Loucy (cell line): Measurements from ENCODE around the gene CYTIP.

Experiments used
- EZH2phosphoT487 ChIP-seq: fragments of 200-600 bp; IDR thresholded peaks from 2 replicates; pipeline ENCODE4 v1.6.1; 2018; ENCODE audit warnings: antibody characterized with exemption, mild to moderate bottlenecking, moderate library complexity, borderline replicate concordance
- TF ChIP-seq, protein P1 (sequence below): fragments of 200-600 bp; sonication (generic); conservative IDR thresholded peaks from 2 replicates; pipeline ENCODE4 v1.5.1; 2014; ENCODE audit warnings: mild to moderate bottlenecking, antibody characterized with exemption, low read length

DNA sequence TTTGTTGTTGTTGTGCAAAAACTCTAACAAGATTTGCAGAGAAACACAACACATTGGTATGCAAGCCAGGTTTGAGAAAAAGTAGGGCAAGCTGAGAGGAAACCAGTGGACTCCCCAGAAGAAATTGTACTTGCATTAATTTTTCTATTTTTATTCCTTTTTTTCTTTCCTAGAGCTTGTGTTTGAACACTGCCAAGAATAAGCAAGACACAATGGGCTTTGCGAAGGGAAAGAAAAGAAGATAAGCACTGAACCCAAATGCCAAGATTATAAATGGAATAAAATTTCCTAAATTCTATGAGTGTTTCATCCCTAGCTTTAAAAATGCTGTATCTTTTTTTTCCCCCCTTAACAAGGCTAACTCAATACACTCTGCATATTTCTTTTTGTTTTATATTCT lies 17.0 kb upstream of the CYTIP start:
- TF ChIP-seq, protein P1, sequence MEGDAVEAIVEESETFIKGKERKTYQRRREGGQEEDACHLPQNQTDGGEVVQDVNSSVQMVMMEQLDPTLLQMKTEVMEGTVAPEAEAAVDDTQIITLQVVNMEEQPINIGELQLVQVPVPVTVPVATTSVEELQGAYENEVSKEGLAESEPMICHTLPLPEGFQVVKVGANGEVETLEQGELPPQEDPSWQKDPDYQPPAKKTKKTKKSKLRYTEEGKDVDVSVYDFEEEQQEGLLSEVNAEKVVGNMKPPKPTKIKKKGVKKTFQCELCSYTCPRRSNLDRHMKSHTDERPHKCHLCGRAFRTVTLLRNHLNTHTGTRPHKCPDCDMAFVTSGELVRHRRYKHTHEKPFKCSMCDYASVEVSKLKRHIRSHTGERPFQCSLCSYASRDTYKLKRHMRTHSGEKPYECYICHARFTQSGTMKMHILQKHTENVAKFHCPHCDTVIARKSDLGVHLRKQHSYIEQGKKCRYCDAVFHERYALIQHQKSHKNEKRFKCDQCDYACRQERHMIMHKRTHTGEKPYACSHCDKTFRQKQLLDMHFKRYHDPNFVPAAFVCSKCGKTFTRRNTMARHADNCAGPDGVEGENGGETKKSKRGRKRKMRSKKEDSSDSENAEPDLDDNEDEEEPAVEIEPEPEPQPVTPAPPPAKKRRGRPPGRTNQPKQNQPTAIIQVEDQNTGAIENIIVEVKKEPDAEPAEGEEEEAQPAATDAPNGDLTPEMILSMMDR: no peak
- TF ChIP-seq EZH2phosphoT487: no peak
